ENCODE results near the gene CFAP92.

DNA sequence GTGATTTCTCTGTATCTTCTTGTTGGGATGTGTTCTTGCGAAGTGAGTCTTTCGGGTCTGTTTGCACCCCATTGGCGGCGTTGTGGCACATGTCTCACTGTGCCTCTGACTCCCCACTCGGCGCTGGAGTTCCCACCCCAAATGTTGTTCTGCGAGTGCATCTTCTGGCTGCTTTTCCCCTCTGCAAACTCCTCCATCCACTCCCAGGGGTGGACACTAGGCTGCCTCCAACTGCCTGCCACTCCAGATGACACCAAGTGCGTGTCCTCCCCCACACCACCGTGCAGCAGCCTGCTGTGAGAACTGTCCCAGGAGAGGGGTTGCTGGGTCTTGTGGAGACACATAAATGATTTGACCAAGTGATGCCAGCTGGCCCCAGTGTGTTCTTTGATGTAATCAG is 24.9 kb upstream of the CFAP92 start:
- TF ChIP-seq CTCF (IDR thresholded peaks at IDR 0.05; ENCODE audit: insufficient read depth, low read depth, low read length) (no peak), EZH2 (IDR thresholded peaks at IDR 0.05; ENCODE audit: insufficient read depth, low read length) (no peak)
